Glutamatergic neuron (in vitro differentiated cells): ENCODE measurements around the gene TBC1D2B. TPM values are rescaled to one million over a fixed set of nuclear protein-coding genes. Genes with fewer than 3 reads are reported as not detected.
A peak's percentile ranks its signal among the peaks of the same experiment; 100 is the strongest.

Experiments
- DNase-seq: peaks from one replicate; pipeline ENCODE4 v3.0.0; 2022
- H3K27ac Mint-ChIP-seq: one replicate; pipeline ENCODE4 v1.8.0; 2020; ENCODE audit warnings: mild to moderate bottlenecking, mixed read lengths, inconsistent platforms; ENCODE audit not compliant: unreplicated experiment
- H3K27me3 Mint-ChIP-seq: one replicate; pipeline ENCODE4 v1.8.0; 2020; ENCODE audit warnings: mild to moderate bottlenecking, moderate library complexity, mixed read lengths, inconsistent platforms; ENCODE audit not compliant: unreplicated experiment
- H3K36me3 Mint-ChIP-seq: one replicate; pipeline ENCODE4 v1.8.0; 2020; ENCODE audit warnings: mild to moderate bottlenecking, mixed read lengths, inconsistent platforms; ENCODE audit not compliant: unreplicated experiment
- H3K4me1 Mint-ChIP-seq: one replicate; pipeline ENCODE4 v1.8.0; 2020; ENCODE audit warnings: mild to moderate bottlenecking, low read depth, mixed read lengths, inconsistent platforms; ENCODE audit not compliant: unreplicated experiment
- H3K4me3 Mint-ChIP-seq: one replicate; pipeline ENCODE4 v1.8.0; 2020; ENCODE audit warnings: mild to moderate bottlenecking, mixed read lengths, inconsistent platforms; ENCODE audit not compliant: unreplicated experiment
- H3K9me3 Mint-ChIP-seq: one replicate; pipeline ENCODE4 v1.8.0; 2020; ENCODE audit warnings: mild to moderate bottlenecking, moderate library complexity, mixed read lengths, inconsistent platforms; ENCODE audit not compliant: unreplicated experiment
- CTCF ChIP-seq: fragments of 200-600 bp; sonication (generic); IDR thresholded peaks from one replicate; pipeline ENCODE4 v1.5.0; 2021; ENCODE audit not compliant: partially characterized antibody, unreplicated experiment
- total RNA-seq: library from RNA; stranded (reverse); fragmentation: NEBNext Ultra II Directional; extraction: Animal tissue kit (Norgen Biotek cat#: 25700); gene quantifications from one replicate; pipeline ENCODE4 v1.2.1, GENCODE V29; 2021; ENCODE audit not compliant: unreplicated experiment

The TBC1D2B gene
- total RNA-seq, 1 donor from 2014 or later: 45.3 TPM

- TF ChIP-seq CTCF: no peak
- Mint-ChIP-seq H3K4me1 (no peaks in the 10 kb centered on the region), H3K27me3 (no peaks in the 10 kb centered on the region), H3K9me3 (no peaks in the 10 kb centered on the region), H3K36me3 (no peaks in the 10 kb centered on the region), H3K27ac (no peak overlapping the region), H3K4me3 (no peak overlapping the region)
- DNase-seq: no peak
Observed at GRCh38 chr15:78016860-78017259, 60.7 kb downstream of the TBC1D2B start.

- Mint-ChIP-seq H3K27me3 (no peaks in the 10 kb centered on the region), H3K9me3 (peaks cover 4% of the 10 kb centered on the region), H3K4me3 (no peak overlapping the region), H3K27ac (no peak overlapping the region), H3K4me1 (peaks cover 16% of the 10 kb centered on the region), H3K36me3 (no peaks in the 10 kb centered on the region)
- TF ChIP-seq CTCF: no peak
- DNase-seq: no peak
Observed at GRCh38 chr15:78012643-78013077, 64.9 kb downstream of the TBC1D2B start.

- Mint-ChIP-seq H3K36me3 (no peaks in the 10 kb centered on the region), H3K4me3 (no peak overlapping the region), H3K27me3 (peaks cover 6% of the 10 kb centered on the region)
Observed at GRCh38 chr15:78010067-78010466, 67.4 kb downstream of the TBC1D2B start.

GRCh38 chr15:78007964-78008886, 69.3 kb downstream of the TBC1D2B start:
- Mint-ChIP-seq H3K4me1 (peaks cover 34% of the 10 kb centered on the region), H3K36me3 (no peaks in the 10 kb centered on the region), H3K27me3 (peaks cover 9% of the 10 kb centered on the region), H3K27ac (peak overlapping the region; percentile 15), H3K9me3 (peaks cover 6% of the 10 kb centered on the region), H3K4me3 (no peak overlapping the region)
- no peak for DNase-seq
- TF ChIP-seq CTCF: no peak

More at GRCh38 chr15:78010067-78010466, 67.4 kb downstream of the TBC1D2B start:
- Mint-ChIP-seq H3K27ac (peak overlapping the region; percentile 41), H3K9me3 (peaks cover 6% of the 10 kb centered on the region), H3K4me1 (peaks cover 21% of the 10 kb centered on the region)
- no peak for TF ChIP-seq CTCF
- DNase-seq: no peak

GRCh38 chr15:78007211-78007931, 70.1 kb downstream of the TBC1D2B start:
- peaks cover 6% of the 10 kb centered on the region for H3K9me3 Mint-ChIP-seq
- no peaks in the 10 kb centered on the region for H3K36me3 Mint-ChIP-seq

More at GRCh38 chr15:78007211-78007931, 70.1 kb downstream of the TBC1D2B start:
- Mint-ChIP-seq H3K27ac (peak overlapping the region; percentile 57), H3K27me3 (peaks cover 10% of the 10 kb centered on the region), H3K4me3 (no peak overlapping the region), H3K4me1 (peaks cover 37% of the 10 kb centered on the region)
- no peak for DNase-seq
- no peak for TF ChIP-seq CTCF
